Astrocyte of the spinal cord (primary cell): ENCODE data around the gene PSD4.

Source experiments
- DNase-seq: peaks from one replicate; pipeline ENCODE4 v3.0.0; 2011; ENCODE audit warnings: low read depth, low spot score
- H3K4me3 ChIP-seq: 2 replicates; pipeline ENCODE4 v1.5.1; 2011; ENCODE audit warnings: low read depth, mild to moderate bottlenecking, low read length, moderate library complexity
- in situ Hi-C: cut with HindIII; loops from 2 replicates; pipeline ENCODE4 v1.10.0; 2017; ENCODE audit warnings: low sequenced_read_pairs
- TF ChIP-seq, protein P1 (sequence below): IDR thresholded peaks from 2 replicates; pipeline ENCODE4 v1.5.1; 2012; ENCODE audit warnings: low read depth, mild to moderate bottlenecking, low read length, inconsistent platforms

Gene PSD4

DNA sequence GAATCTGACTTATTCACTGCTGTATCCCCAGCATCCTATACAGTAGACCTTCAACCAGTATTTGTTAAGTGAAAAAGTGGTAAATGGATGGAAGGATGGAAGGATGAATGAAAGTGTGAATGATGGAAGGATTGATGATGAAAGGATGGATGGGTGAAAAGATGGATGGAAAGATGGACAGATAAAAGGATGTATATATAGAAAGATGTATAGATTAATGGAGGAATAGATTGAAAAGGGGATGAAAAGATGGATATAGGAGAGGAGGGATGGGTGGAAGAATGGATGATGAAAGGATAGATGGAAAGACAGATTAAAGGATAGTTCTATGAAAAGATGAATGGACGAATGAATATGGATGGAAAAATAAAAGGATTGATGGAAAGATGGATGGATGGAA, 50.0 kb downstream of the PSD4 start:
- H3K4me3 ChIP-seq: no peak overlapping the region
- in situ Hi-C loops: no loop called here
- DNase-seq: no peak
- TF ChIP-seq, protein P1, sequence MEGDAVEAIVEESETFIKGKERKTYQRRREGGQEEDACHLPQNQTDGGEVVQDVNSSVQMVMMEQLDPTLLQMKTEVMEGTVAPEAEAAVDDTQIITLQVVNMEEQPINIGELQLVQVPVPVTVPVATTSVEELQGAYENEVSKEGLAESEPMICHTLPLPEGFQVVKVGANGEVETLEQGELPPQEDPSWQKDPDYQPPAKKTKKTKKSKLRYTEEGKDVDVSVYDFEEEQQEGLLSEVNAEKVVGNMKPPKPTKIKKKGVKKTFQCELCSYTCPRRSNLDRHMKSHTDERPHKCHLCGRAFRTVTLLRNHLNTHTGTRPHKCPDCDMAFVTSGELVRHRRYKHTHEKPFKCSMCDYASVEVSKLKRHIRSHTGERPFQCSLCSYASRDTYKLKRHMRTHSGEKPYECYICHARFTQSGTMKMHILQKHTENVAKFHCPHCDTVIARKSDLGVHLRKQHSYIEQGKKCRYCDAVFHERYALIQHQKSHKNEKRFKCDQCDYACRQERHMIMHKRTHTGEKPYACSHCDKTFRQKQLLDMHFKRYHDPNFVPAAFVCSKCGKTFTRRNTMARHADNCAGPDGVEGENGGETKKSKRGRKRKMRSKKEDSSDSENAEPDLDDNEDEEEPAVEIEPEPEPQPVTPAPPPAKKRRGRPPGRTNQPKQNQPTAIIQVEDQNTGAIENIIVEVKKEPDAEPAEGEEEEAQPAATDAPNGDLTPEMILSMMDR: no peak

DNA sequence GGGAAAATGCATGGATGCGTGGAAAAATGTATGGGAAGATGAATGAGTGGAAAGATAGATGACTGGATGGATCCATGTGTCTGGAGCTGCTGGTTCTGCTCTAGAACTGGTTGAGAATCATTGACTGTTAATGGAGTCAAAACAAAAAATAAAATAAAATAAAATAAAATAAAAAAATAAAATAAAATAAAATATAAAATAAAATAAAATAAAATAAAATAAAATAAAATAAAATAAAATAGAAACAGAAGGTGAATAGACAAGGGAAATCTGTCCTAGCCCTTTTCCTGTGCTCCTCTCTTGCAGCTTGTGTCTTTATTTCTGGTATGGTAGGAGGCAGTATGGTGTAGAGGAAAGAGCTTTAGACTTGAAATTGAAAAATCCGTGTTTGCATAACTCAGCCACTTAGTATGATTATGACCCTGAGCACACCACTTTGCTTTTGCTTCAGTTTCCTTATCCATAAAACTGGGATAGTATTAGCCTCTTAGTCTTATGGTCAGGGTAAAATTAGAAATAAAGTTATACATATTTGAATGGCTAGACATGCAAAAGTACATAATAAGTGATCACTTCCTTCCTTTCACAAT, 51.0 kb downstream of the PSD4 start:
- in situ Hi-C loops: no loop called here
- no peak for DNase-seq
- H3K4me3 ChIP-seq: no peak overlapping the region
- TF ChIP-seq, protein P1: no peak

DNA sequence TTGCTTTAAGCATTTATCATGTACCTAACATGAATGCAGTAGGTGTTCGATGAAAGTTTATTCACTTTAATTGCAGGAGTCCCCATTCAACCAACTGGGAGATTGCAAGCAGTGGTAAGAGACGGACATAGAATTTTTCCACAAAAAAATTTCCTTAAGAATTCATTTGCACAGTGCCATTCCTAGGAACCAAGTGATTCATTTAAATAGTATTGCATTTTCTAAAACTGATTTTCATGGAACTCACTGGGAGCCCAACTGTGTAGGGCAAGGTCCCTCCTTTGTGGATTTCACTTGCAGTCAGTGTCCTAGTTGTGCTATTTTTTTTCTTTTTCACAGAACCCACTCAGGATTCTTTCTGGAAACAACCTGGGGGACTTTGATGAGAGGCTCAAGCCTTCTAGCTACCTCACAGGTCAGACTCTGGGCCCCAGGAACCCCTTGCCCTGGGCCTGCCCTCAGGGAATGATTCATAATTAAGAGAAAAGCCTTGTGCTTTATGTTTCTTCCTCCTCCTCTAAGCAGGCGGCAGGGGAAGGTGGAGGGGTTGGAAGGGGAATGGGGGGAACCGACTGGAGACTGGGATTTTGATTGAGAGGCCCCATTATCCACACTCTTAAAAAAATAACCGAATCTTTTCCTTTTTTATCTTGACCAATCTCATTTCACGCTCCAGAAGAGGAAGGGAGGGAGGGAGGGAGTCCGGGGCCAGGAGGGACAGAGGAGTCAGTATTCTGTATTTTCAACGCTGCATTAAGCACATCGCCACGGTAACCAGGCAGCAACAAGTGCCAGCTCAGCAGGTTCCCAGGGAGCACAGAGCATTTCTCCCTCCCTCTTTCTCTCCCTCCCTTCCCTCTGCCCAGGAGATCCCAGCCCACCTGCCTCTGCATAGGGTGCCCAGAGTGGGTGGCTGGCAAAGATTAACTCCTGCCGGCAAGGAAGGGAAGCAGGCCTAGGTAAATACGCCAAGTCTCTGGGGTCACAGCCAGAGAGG, 51.8 kb downstream of the PSD4 start:
- peak; percentile 88 for DNase-seq
- H3K4me3 ChIP-seq: no peak overlapping the region
- TF ChIP-seq, protein P1: no peak
- in situ Hi-C loops: no loop called here

DNA sequence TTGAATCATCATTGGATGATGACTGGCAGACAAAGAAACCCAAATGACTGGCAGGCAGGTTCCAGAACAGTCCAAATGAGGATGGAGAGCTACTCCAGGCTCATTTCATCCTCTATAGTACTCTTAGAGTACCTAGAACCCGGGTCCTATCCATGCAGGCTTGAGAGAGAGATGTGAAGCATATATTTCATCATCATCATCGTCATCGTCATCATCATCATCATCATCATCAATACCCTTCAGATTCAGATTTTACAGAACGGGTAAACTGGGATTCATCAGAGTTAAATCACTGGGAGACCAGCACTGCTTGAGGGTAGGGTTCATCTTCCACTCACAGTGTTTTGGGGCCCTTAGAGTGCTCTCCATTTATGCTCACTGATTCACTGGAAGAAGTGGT, 52.7 kb downstream of the PSD4 start:
- TF ChIP-seq, protein P1: no peak
- in situ Hi-C loops: no loop called here
- H3K4me3 ChIP-seq: no peak overlapping the region
- DNase-seq: no peak

DNA sequence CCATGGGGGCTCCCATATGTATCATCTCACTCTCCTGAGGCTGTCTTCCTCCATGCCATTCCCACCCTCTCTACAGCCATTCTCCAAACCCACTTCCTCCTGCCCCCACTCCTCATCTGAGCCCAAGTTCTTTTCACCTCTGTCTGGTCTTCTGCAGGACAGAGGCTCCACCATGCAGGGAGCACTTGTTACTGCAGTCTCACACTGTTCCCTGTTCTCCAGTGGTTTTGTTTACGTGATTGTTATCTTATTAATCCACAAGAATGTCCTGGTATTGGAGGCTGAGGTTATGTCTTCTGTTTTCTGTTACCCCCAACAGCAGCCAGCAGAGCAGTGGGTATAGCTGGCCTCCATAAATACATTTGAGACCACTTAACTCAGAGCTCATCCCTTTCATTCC, 53.5 kb downstream of the PSD4 start:
- in situ Hi-C loops: no loop called here
- peak; percentile 23 for DNase-seq
- H3K4me3 ChIP-seq: no peak overlapping the region
- TF ChIP-seq, protein P1: peak; percentile 19

DNA sequence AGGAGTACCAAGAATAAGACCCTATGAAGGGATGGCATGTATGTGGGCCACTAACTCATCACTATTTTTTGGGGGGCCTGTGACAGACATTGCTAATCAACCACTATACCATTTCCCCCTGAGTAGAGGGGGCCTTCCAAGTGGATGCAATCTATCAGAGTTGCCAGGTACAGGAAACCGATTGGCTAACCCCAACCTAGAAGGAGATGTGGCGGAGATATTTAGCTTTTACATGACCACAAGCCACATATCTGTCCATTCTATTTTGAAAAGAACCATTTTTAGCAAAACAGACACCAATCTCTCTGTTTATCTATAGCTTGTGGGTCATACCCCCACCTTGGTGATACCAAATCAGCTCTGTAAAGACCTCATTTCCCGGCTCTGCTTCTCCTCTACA, 53.9 kb downstream of the PSD4 start:
- no peak for DNase-seq
- in situ Hi-C loops: no loop called here
- TF ChIP-seq, protein P1: no peak
- no peak overlapping the region for H3K4me3 ChIP-seq
